HEK293T (cell line): Measurements from ENCODE around the gene EML6.

Experiments
- FOXK2 ChIP-seq: fragments of 450-650 bp; IDR thresholded peaks from 2 replicates; pipeline ENCODE4 v1.6.1; 2016; ENCODE audit warnings: mild to moderate bottlenecking
- FOXM1 ChIP-seq: fragments of 450-650 bp; IDR thresholded peaks from 2 replicates; pipeline ENCODE4 v1.6.1; 2017; ENCODE audit warnings: mild to moderate bottlenecking, borderline replicate concordance
- HDGF ChIP-seq: fragments of 450-650 bp; IDR thresholded peaks from 2 replicates; pipeline ENCODE4 v1.6.1; 2017; ENCODE audit warnings: antibody characterized with exemption, borderline replicate concordance
- L3MBTL2 ChIP-seq: fragments of 450-650 bp; conservative IDR thresholded peaks from 2 replicates; pipeline ENCODE4 v1.6.1; 2016; ENCODE audit warnings: mild to moderate bottlenecking
- LEF1 ChIP-seq: fragments of 450-650 bp; IDR thresholded peaks from 2 replicates; pipeline ENCODE4 v1.6.1; 2017; ENCODE audit warnings: mild to moderate bottlenecking, borderline replicate concordance
- SP1 ChIP-seq: fragments of 450-650 bp; IDR thresholded peaks from 2 replicates; pipeline ENCODE4 v1.6.1; 2017

DNA sequence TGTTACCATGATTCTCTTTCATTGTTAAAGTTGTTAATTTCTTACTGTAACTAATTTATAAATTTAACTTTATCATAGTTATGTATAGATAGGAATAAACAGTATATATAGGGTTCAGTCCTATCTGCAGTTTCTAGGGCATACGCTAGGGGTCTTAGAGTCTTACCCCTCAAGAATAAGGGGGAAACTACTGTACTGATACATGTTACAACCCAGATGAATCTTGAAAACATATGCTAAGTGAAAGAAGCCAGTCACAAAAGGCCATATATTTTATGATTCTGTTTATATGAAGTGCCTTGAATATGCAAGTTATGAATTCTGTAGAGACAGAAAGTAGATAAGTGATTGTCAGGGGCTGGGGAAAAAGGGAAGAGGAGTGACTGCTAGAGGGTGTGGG is 274.4 kb downstream of the EML6 start:
- TF ChIP-seq SP1 (no peak), LEF1 (no peak), FOXM1 (no peak), HDGF (no peak), FOXK2 (no peak), L3MBTL2 (no peak)
